GM21390 (cell line): ENCODE data around the gene SH3RF2.
"Not testable (repeated sequence)": the region's sequence is repeated elsewhere in the genome, so short reads cannot be mapped to it uniquely, and the experiment has no call there.

Experiments
- ATAC-seq: cut with Tn5 transposase; IDR thresholded peaks from one replicate; pipeline ENCODE4 v1.9.1; 2021; ENCODE audit not compliant: unreplicated experiment

SH3RF2 gene

DNA sequence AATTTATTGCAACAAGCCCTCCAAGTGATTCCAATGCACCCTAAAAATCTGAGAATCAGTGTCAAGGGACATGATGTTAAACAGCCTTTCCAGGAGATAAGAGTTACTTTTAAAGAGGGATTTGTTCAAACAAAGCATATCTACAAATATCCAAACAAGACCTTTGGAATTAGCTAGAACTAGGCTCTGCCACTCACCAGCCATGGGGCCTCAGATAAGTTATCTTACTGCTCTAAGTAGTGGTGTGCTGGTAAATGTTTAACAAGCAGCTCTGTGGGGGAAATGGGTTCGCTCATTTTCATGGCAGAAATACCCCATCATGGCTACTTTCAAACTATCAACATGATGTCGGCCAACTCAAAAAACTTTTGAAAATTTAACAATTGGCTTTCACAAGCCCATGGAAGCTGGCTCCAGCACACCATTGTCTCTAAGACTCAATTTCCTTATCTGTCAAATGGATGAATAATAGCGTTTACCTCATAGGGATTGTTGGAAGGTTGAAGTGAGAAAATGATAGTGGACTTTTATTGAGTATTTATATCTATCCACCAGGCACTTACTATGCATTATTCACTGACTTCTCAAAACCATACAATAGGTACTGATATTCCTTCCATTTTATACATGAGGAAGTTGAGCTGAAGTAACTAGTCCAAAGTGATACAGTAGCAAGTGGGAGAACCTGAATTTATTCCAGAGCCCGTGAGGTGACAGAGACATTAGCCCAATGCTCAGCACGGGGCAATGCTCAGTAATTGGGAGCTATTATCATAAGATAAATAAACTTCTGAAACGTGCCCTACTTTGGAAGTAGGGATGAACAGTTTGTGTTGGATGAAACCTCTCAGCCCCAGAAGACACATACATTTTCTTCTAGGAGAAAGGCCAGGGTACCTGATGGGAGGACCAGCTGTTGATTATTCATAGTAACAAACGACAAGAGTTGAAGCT, 43.2 kb downstream of the SH3RF2 start:
- no peak for ATAC-seq

DNA sequence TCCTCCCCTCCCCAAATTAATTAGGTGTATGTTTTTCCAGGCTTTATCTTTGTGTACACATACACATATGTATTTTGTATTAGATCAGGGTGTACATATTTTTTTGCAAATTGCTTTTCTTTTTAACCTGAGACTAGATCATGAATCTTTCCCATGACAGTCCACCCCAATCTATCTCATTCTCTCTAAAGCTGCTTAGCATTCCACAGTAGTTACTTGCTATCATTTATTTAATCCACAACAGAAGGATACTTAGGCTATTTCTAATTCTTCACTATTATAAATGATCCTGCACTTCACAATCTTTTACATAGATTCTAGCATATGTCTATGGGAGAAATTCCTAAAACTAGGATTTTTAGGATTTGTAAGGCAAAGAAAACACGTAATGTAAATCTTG, 43.9 kb downstream of the SH3RF2 start:
- no peak for ATAC-seq

DNA sequence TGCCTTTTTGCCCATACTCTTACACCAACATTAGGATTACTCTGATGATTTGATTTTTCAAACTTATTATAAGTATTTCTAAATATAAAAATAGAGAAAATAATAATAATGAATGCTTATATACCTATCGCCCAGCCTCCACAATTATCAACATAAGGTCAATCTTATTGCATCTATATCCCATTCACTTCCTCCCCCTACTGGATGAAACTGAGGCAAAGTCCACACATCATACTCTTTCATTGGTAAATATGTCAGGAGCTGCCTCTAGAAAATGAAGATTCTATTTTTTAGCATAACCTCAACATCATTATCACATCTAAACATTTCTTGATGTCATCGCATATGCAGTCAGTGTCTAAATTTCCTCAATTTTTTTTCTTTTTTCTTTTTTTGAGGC, 44.3 kb downstream of the SH3RF2 start:
- ATAC-seq = no peak

DNA sequence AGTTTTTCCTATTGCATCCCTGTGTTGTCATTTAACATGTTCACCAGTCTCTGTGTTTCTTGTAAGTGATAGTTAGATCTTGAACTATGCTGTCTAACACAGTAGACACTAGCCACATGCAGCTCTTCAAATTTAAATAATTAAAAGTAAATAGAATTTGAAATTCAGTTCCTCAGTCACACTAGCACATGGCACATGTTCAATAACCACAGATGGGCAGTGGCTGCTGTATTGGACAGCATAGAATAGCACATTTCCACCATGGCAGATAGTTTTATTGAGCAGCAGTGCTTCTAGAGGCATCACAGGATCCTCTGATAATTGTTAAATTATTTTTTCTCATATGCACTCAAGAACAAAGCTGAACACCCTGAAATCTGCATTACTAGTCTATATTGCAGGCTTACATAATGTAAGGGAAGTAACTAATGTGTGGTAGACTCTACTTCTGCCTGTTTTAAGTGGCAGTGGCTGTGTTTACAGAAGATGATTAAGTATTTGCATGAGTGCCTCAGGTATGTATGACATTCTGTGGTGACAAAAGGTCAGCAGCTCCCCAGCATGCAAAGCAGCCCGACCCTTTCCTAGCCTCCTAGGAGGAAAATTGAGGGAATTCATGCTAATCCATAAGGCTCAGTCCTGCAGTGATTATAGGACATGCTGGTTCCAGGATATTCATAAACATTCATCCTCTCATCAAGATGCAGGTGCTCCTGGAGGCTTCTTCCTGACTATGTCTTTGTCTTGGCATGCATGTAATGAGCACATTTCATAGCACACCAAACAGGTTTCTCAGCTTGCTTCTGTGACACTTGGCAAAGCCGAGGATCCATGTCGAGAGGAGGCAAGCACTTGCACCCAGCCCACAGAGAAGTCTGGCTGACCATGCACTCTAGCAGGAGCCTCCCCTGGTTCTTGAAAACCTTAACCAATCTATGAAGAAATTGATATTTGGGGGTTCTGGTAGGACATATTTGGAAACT, 45.5 kb downstream of the SH3RF2 start:
- no peak for ATAC-seq

DNA sequence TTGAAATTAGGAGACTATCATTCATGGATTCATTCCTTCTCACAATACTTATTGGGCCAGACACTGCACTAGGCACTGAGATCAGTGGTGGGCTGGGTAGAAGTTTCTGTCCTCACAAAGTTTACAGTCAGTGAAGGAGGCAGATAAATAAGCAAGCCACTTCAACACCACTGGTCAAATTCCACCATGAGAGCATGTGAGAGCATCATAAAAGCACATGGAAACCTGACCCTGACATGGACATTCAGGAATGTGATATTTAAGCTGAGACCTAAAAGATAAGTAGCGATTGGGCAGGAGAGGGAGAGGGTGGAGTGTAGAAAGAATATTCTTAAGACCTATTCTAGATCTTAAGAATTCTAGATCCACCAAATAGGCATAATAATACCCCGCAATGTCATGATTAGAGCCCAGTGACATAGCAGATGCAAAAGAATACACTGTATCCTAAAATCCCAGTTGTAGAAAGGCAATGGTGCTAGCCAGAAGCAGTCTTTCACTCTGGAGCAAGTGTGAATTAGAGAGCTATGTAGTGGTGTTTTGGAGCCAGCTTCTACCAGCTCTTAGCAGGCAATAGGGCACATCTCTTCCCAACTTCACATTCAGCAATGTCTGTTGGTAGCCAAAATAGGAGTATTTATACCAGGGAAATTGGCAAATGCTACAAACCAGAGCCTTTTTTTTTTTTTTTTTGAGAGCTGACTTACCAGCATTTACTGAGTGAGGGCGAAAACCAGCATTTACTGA, 46.4 kb downstream of the SH3RF2 start:
- ATAC-seq = no peak

DNA sequence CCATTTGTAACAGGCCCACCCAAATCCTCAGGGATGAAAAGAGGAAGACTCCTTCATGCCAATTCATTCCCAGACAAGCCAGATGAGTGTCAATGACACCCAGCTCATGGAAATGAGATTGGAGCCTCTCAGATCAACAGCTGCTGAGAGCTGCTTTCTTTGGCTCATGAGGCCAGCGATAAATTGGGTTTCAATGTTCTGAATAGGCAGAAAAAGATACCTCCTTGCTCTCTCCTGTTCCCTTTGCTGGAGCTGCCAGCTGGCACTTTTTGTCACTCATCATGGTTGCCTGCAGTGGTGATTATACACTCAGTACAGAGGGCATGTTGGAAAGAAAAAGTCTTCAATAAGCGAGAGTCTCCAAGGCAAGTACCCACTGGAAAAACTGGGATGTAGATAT, 47.1 kb downstream of the SH3RF2 start:
- ATAC-seq = no peak

DNA sequence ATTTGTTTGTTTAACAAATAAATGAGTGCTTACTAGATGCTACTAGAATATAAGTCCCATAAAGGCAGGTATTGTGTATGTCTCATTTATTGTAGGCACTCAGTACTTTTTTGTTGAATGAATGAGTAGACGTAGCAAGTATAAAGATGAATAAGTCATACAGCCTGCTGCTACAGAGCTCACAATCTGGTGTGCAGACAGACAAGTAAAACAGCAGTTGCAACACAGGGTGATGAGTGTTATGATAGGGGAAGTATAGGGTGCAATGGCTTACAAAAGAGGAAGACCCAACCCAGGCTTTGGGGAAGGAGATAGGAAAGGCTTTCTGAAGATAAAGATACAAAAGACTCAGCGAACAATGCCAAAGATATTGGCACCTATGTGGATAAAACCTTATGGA, 47.7 kb downstream of the SH3RF2 start:
- no peak for ATAC-seq

DNA sequence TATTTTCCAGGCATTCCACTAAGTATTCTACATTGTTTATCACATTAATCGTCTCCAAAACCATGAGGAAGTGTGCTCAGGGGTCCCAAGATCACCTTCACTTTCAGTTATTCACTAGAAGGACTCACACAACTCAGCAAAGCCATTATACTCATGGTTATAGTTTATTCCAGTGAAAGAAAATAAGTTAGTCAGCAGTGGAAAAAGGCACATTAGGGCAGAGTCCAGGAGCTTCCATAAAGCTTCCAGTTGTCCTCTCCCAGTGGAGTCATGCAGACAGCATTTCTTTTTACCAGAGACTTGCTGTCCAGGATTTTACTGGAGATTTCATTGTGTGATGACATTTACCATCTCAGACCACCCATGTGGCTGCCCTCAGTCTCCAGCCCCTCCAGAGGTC, 51.5 kb downstream of the SH3RF2 start:
- ATAC-seq = no peak

DNA sequence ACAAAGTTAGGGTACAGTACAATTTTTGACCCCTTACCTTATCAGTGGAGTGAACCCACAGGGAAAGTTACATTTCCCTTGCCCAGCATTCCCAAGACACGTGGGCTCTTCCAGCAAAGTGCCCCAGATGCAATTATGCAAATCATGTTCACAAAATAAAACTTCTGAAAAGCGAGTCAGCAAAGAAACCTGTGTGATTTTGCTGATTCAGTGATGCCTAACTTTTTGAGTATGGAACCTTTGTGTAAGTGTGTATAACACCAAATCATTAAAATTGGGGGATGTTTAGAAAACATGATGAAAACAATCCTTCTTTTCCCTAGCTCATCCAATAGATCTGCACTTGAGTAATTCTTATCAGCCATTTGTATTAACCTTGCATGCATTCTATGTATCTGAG, 52.6 kb downstream of the SH3RF2 start:
- ATAC-seq = no peak

DNA sequence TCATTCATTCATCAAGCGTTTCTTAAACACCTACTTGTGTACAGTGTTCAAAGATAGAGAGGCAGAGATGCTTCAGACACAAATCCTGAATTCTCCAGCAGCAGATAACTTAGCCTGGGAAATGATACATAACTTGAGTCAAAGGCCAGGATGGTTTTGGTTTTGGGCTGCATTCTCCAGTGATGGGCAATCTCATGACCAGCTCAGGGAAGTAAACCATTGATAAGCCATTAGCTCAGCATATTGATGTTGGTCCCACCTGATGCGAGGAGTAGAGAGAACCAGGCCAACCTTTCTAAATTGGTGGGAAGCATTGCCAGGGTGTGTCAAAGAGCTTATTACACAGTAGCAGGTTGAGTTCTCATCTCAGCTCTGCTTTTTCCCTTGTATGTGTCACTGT, 53.0 kb downstream of the SH3RF2 start:
- ATAC-seq = no peak

DNA sequence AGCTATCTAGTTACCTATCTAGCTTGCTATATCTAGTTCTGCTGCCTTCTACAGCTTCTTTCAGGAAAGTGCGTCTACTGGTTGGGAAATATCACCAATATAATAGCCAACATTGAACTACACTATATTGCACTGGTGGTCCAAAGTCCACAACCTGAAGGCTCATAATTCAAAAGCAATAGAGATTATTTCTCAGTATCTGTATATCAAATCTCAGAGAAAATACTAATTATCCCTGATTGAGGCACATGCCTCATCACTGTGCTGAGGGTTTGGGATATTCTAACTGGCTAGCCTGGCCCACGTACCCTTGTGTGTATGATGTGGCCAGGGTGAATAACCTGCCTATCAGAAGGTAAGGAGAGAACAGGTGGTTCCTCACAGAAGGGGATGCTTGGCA, 53.8 kb downstream of the SH3RF2 start:
- ATAC-seq = no peak

DNA sequence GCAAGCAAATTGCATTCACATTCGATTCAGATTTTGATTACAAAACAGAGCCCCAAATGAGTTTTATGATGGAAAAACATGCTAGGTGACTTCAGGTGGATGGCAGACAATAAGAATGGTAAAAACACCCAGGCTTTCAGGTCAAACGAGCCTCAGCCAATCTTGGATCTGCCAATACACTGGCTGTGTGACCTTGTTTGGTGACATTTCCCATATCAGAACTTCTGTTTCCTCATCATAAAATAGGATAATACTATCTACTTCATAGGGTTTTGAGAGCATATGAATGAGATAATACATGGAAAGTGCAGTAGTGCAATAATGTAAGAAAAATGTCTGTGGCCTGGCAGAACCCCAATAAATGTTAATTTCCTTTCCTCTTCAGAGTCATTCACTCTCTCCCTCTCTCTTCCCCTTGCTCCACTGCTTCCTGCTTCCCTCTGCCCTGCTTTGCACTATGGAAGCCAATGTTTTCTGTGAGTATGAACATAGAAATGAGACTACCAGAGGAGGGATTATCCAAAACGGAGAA, 54.7 kb downstream of the SH3RF2 start:
- ATAC-seq = no peak

DNA sequence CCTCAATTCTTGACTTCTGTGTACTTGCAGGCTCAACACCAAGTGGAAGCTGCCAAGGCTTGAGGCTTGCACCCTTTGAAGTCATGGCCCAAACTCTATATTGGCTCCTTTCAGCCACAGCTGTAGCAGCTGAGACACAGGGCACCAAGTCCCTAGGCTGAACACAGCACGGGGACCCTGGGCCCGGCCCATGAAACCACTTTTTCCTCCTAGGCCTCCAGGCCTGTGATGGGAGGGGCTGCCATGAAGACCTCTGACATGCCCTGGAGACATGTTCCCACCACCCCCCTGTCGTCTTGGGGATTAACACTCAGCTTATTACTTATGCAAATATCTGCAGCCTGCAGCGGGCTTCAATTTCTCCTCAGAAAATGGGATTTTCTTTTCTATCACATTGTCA, 57.2 kb downstream of the SH3RF2 start:
- ATAC-seq = not testable (repeated sequence)

DNA sequence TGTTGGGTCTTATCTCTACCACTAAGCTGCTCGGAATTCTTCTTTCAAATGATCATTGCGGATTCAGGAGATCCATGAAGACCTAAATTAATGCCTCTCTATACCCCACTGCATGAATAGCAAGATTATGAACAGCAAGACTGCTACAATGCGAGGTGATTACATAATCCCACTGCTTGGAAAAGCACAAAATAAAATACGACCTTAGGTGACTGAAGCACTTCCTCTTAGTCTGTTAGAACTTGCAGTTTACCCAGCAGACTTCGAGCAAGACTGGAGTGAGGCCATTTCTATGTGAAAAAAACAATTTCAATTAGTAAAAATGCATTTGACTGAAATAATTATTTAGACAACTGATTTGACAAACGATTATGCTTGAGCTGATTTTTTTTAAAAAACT, 59.8 kb downstream of the SH3RF2 start:
- no peak for ATAC-seq

DNA sequence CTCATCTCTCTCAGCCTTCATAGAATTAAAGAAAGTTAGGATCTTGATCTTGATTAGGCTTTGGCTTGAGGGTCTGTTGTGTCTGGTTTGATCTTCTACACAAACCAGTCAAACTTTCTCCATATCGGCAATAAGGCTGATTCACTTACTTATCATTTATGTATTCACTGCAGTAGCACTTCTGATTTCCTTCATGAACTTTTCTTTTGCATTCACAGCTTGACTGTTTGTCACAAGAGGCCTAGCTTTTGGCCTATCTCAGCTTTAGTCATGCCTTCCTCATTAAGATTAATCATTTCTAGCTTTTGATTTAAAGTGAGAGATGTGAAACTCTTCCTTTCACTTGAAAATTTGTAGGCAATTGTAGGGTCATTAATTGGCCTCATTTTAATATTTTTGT, 62.8 kb downstream of the SH3RF2 start:
- no peak for ATAC-seq

DNA sequence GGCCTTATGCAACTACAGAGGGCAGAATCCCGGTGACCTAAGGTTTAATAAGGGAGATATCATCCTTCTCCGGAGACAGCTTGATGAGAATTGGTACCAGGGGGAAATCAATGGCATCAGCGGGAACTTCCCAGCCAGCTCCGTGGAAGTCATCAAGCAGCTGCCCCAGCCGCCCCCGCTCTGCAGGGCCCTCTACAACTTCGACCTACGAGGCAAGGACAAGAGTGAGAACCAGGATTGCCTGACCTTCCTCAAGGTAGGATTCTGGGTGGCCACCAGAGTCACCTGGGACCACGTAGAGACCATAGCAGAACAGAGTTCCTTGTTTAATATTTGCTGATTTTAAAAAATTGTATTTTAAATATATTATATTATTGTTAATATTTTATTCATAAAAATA, 63.7 kb downstream of the SH3RF2 start:
- no peak for ATAC-seq

DNA sequence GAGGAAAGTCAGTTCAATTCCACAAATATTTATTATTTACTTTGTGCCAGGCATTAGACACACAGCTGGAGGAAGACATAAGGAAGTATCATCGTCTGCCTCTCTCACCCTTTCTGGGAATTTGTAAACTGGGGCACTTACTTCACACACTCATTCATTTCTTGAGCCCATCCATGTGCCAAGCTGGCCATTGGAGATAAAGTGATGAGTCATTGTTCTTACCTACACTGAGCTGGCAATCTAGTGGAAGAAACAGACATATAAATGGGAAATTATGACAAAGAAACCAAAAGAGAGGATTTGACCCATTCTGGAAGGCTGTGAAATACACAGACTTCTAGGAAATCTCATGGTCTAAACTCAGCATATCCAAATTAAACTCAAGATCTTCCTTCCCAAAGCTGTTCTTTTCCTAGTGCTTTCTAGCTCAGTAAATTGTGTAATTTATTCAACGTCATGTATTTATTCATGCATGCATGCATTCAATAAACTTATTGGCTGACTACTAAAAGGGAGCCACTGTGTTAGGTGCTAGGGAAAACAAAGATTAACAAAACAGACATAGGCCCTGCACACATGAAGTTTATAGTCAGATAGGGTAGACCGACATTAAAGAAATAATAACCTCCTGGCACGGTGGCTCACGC, 65.3 kb downstream of the SH3RF2 start:
- no peak for ATAC-seq

DNA sequence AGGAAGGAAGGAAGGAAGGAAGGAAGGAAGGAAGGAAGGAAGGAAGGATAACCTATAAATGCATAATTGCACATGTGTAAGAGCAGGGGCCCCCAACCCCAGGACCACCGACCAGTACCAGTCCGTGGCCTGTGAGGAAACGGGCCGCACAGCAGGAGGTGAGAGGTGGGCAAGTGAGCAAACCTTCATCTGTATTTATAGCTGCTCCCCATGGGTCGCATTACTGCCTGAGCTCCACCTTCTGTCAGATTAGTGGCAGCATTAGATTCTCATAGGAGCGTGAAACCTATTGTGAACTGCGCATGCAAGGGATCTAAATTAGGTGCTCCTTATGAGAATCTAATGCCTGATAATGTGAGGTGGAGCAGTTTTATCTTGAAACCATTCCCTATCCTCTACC, 66.1 kb downstream of the SH3RF2 start:
- no peak for ATAC-seq

DNA sequence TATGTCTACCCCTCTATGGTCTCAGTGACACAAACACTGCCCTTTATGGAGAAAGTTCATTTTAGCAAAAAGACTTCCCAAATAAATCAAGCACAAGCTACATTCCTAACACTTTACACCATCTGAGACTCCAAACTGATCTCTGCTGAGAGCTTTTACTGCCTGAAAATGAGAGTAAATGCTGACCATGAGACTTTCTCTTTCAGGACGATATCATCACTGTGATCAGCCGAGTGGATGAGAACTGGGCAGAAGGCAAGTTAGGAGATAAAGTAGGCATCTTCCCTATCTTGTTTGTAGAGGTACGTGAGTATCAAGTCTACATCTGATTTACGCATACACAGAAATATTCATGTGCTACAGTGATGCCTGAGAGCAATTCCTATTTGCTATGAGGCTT, 67.5 kb downstream of the SH3RF2 start:
- ATAC-seq = no peak

DNA sequence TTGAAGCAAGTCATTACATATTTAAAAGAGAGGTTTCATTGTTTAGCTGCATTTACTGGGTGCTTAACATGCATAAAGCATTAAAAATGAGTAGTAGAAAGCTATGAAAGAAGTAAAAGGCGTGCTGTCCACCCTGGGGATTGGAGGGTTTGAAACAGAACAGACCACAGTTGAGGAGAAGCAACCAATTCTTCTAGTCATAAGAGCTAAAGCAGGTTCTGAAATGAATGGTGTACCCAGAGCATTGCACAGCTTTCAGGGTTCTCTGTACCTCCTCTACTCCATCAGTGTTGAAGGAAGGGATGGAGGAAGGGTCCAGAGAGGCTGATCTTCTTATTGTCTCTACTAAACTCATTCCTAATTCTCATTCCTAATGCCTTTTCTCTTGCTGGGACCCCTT, 68.9 kb downstream of the SH3RF2 start:
- ATAC-seq = no peak
